OCI-LY7 (cell line): Measurements from ENCODE around the gene RIT2.

Experiments
- CTCF ChIP-seq: fragments of 200-600 bp; sonication (generic); conservative IDR thresholded peaks from 2 replicates; pipeline ENCODE4 v1.5.1; 2014; ENCODE audit warnings: mild to moderate bottlenecking, antibody characterized with exemption, low read length, moderate library complexity, mixed read lengths
- EZH2phosphoT487 ChIP-seq: fragments of 200-600 bp; sonication (generic); IDR thresholded peaks from 2 replicates; pipeline ENCODE4 v1.6.1; 2018; ENCODE audit warnings: low read depth, borderline replicate concordance, mild to moderate bottlenecking, mixed run types, antibody characterized with exemption, low read length, moderate library complexity, mixed read lengths

GRCh38 chr18:43108882-43109281 is 6.6 kb downstream of the RIT2 start:
- TF ChIP-seq CTCF, result no peak
- no peak for TF ChIP-seq EZH2phosphoT487
